HL-60 (cell line): ENCODE measurements around the gene ADIRF.
"Not testable (repeated sequence)": the region's sequence is repeated elsewhere in the genome, so short reads cannot be mapped to it uniquely, and the experiment has no call there.

Source experiments
- DNase-seq, 2 experiments: peaks; one replicate each; pipeline ENCODE4 v3.0.0-alpha.2; 2010 to 2020; ENCODE audit warnings: low read depth in 1 of 2, low spot score in 1 of 2
- H3K27ac ChIP-seq: fragments of 250-450 bp; sonication (Bioruptor Pico); replicated peaks from 2 replicates; pipeline ENCODE4 v1.5.1; 2020; ENCODE audit warnings: mild to moderate bottlenecking, moderate library complexity
- H3K27me3 ChIP-seq: fragments of 250-450 bp; sonication (Bioruptor Pico); 2 replicates; pipeline ENCODE4 v1.5.1; 2021; ENCODE audit warnings: mild to moderate bottlenecking, moderate library complexity; ENCODE audit not compliant: insufficient read depth, poor library complexity, severe bottlenecking
- H3K4me3 ChIP-seq: replicated peaks from 2 replicates; pipeline ENCODE4 v1.5.1; 2011; ENCODE audit warnings: mild to moderate bottlenecking, control low read depth, low read length; ENCODE audit not compliant: insufficient read depth
- GABPA ChIP-seq: IDR thresholded peaks from 2 replicates; pipeline ENCODE4 v1.6.1; 2012; ENCODE audit warnings: low read depth
- POLR2AphosphoS5 ChIP-seq: IDR thresholded peaks from 2 replicates; pipeline ENCODE4 v1.6.1; 2012; ENCODE audit warnings: low read depth
- SPI1 ChIP-seq: IDR thresholded peaks from 2 replicates; pipeline ENCODE4 v1.6.1; 2012; ENCODE audit warnings: low read depth, mild to moderate bottlenecking, borderline replicate concordance
- TF ChIP-seq, protein P1 (sequence below): IDR thresholded peaks from one replicate; pipeline ENCODE4 v1.5.1; 2011; ENCODE audit warnings: low read length, control low read depth, inconsistent platforms; ENCODE audit not compliant: insufficient read depth
- TF ChIP-seq, protein P2 (sequence below): IDR thresholded peaks from 2 replicates; pipeline ENCODE4 v1.6.1; 2012; ENCODE audit warnings: low read depth; ENCODE audit not compliant: insufficient replicate concordance

ADIRF gene

GRCh38 chr10:86981716-86982115, 13.4 kb downstream of the ADIRF start:
- H3K27me3 ChIP-seq = no peaks in the 10 kb centered on the region
- TF ChIP-seq, protein P1, sequence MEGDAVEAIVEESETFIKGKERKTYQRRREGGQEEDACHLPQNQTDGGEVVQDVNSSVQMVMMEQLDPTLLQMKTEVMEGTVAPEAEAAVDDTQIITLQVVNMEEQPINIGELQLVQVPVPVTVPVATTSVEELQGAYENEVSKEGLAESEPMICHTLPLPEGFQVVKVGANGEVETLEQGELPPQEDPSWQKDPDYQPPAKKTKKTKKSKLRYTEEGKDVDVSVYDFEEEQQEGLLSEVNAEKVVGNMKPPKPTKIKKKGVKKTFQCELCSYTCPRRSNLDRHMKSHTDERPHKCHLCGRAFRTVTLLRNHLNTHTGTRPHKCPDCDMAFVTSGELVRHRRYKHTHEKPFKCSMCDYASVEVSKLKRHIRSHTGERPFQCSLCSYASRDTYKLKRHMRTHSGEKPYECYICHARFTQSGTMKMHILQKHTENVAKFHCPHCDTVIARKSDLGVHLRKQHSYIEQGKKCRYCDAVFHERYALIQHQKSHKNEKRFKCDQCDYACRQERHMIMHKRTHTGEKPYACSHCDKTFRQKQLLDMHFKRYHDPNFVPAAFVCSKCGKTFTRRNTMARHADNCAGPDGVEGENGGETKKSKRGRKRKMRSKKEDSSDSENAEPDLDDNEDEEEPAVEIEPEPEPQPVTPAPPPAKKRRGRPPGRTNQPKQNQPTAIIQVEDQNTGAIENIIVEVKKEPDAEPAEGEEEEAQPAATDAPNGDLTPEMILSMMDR = no peak
- TF ChIP-seq GABPA = no peak
- no peak for TF ChIP-seq POLR2AphosphoS5
- TF ChIP-seq SPI1 = no peak
- TF ChIP-seq, protein P2, sequence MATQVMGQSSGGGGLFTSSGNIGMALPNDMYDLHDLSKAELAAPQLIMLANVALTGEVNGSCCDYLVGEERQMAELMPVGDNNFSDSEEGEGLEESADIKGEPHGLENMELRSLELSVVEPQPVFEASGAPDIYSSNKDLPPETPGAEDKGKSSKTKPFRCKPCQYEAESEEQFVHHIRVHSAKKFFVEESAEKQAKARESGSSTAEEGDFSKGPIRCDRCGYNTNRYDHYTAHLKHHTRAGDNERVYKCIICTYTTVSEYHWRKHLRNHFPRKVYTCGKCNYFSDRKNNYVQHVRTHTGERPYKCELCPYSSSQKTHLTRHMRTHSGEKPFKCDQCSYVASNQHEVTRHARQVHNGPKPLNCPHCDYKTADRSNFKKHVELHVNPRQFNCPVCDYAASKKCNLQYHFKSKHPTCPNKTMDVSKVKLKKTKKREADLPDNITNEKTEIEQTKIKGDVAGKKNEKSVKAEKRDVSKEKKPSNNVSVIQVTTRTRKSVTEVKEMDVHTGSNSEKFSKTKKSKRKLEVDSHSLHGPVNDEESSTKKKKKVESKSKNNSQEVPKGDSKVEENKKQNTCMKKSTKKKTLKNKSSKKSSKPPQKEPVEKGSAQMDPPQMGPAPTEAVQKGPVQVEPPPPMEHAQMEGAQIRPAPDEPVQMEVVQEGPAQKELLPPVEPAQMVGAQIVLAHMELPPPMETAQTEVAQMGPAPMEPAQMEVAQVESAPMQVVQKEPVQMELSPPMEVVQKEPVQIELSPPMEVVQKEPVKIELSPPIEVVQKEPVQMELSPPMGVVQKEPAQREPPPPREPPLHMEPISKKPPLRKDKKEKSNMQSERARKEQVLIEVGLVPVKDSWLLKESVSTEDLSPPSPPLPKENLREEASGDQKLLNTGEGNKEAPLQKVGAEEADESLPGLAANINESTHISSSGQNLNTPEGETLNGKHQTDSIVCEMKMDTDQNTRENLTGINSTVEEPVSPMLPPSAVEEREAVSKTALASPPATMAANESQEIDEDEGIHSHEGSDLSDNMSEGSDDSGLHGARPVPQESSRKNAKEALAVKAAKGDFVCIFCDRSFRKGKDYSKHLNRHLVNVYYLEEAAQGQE = no peak
- DNase-seq = no peak
- no peak overlapping the region for H3K4me3 ChIP-seq
- no peak overlapping the region for H3K27ac ChIP-seq

DNA sequence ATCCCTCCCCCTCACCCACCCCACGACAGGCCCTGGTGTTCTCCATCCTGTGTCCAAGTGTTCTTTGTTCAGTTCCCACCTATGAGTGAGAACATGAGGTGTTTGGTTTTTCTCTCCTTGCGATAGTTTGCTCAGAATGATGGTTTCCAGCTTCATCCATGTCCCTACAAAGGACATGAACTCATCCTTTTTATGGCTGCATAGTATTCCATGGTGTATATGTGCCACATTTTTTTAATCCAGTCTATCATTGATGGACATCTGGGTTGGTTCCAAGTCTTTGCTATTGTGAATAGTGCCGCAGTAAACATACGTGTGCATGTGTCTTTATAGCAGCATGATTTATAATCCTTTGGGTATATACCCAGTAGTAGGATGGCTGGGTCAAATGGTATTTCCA, 16.2 kb downstream of the ADIRF start:
- DNase-seq = not testable (repeated sequence)

DNA sequence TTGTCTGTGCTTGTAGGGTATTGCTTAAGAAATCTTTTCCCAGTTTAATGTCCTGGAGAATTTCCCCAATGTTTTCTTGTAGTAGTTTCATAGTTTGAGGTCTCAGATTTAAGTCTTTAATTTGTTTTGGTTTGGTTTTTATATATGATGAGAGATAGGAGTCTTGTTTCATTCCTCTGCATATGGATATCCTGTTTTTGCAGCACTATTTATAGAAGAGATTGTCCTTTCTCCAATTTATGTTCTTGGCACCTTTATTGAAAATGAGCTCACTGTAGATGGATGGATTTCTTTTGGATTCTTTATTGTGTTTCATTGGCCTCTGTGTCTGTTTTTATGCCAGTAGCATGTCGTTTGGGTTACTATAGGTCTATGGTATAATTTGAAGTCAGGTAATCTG, 20.2 kb downstream of the ADIRF start:
- DNase-seq = no peak
- Histone ChIP-seq H3K27ac (no peak overlapping the region), H3K4me3 (no peak overlapping the region), H3K27me3 (peaks cover 7% of the 10 kb centered on the region)
- TF ChIP-seq, protein P1 = no peak
- TF ChIP-seq, protein P2 = no peak
- TF ChIP-seq GABPA (no peak), SPI1 (no peak), POLR2AphosphoS5 (no peak)

More for the DNA sequence above, 16.2 kb downstream of the ADIRF start:
- not testable (repeated sequence) for H3K27me3 ChIP-seq, H3K27ac ChIP-seq, H3K4me3 ChIP-seq

- not testable (repeated sequence) for H3K27ac ChIP-seq, H3K4me3 ChIP-seq, DNase-seq, H3K27me3 ChIP-seq
Observed at GRCh38 chr10:86991362-86991761, 23.1 kb downstream of the ADIRF start.

GRCh38 chr10:86992456-86992855, 24.2 kb downstream of the ADIRF start:
- no peak overlapping the region for H3K27ac ChIP-seq
- no peak for DNase-seq
- no peak overlapping the region for H3K4me3 ChIP-seq
- TF ChIP-seq SPI1 (no peak), POLR2AphosphoS5 (no peak), GABPA (no peak)
- TF ChIP-seq, protein P2 = no peak
- TF ChIP-seq, protein P1 = no peak
- H3K27me3 ChIP-seq = peaks cover 7% of the 10 kb centered on the region
